SK-N-MC (cell line): Measurements from ENCODE around the gene VAV3.

ENCODE experiments used
- EZH2 ChIP-seq: fragments of 200-600 bp; sonication (generic); IDR thresholded peaks from one replicate; pipeline ENCODE4 v1.6.1; 2017; ENCODE audit warnings: antibody characterized with exemption
- POLR2AphosphoS5 ChIP-seq: IDR thresholded peaks from 2 replicates; pipeline ENCODE4 v1.6.1; 2012; ENCODE audit warnings: mild to moderate bottlenecking, low read depth, low read length, borderline replicate concordance

GRCh38 chr1:107535091-107535490 lies 429.9 kb downstream of the VAV3 start:
- TF ChIP-seq EZH2: no peak
- no peak for TF ChIP-seq POLR2AphosphoS5
